ENCODE measurements around the gene OGFR. TPM values are rescaled to one million over a fixed set of nuclear protein-coding genes. Genes with fewer than 3 reads are reported as not detected.
A peak's percentile ranks its signal among the peaks of the same experiment; 100 is the strongest.

The OGFR gene
- polyA plus RNA-seq, 3 donors from 2014 or later: 21.6 to 75.3 (median 31.3) TPM

GRCh38 chr20:62813588-62813987, 9.0 kb downstream of the OGFR start:
- Mint-ChIP-seq H3K9me3 (no peaks in the 10 kb centered on the region), H3K4me3 (no peak overlapping the region), H3K4me1 (peaks cover under 1 to 6% of the 10 kb centered on the region in 2 donors), H3K27me3 (ENCODE audit: low read depth in 3 of 3) (peaks cover 0 to 13% (median 11%) of the 10 kb centered on the region in 3 donors), H3K27ac (no peak overlapping the region), H3K36me3 (peaks cover 3 to 9% (median 3%) of the 10 kb centered on the region in 3 donors)
- DNase-seq: no peak

GRCh38 chr20:62814060-62814708, 9.5 kb downstream of the OGFR start:
- Mint-ChIP-seq H3K9me3 (no peaks in the 10 kb centered on the region), H3K27me3 (ENCODE audit: low read depth in 3 of 3) (peaks cover 0 to 13% (median 11%) of the 10 kb centered on the region in 3 donors)

GRCh38 chr20:62814709-62815065, 10.1 kb downstream of the OGFR start:
- peaks cover 3 to 7% (median 3%) of the 10 kb centered on the region in 3 donors for H3K36me3 Mint-ChIP-seq
- no peaks in the 10 kb centered on the region for H3K9me3 Mint-ChIP-seq
- H3K27me3 Mint-ChIP-seq (ENCODE audit: low read depth in 3 of 3): peaks cover 0 to 13% (median 11%) of the 10 kb centered on the region in 3 donors
- H3K4me3 Mint-ChIP-seq: no peak overlapping the region
- DNase-seq: no peak
- no peak overlapping the region for H3K27ac Mint-ChIP-seq
- peaks cover 0 to 6% of the 10 kb centered on the region in 2 donors for H3K4me1 Mint-ChIP-seq

More at GRCh38 chr20:62814060-62814708, 9.5 kb downstream of the OGFR start:
- no peak for DNase-seq
- H3K4me1 Mint-ChIP-seq: peaks cover 0 to 6% of the 10 kb centered on the region in 2 donors
- H3K4me3 Mint-ChIP-seq: no peak overlapping the region
- peaks cover 3 to 9% (median 3%) of the 10 kb centered on the region in 3 donors for H3K36me3 Mint-ChIP-seq
- H3K27ac Mint-ChIP-seq: no peak overlapping the region

GRCh38 chr20:62815066-62815991, 10.7 kb downstream of the OGFR start:
- Mint-ChIP-seq H3K4me1 (peaks cover 0 to 6% of the 10 kb centered on the region in 2 donors), H3K27me3 (ENCODE audit: low read depth in 3 of 3) (peaks cover 0 to 13% (median 11%) of the 10 kb centered on the region in 3 donors), H3K4me3 (peak overlapping the region in 2 of 5 donors; percentile 41 to 49), H3K36me3 (peaks cover 3 to 4% (median 3%) of the 10 kb centered on the region in 3 donors), H3K9me3 (no peaks in the 10 kb centered on the region), H3K27ac (no peak overlapping the region)
- no peak for DNase-seq

- no peak for DNase-seq
- Mint-ChIP-seq H3K27ac (no peak overlapping the region), H3K4me1 (peaks cover 0 to 6% of the 10 kb centered on the region in 2 donors), H3K4me3 (peak overlapping the region in 3 of 5 donors; percentile 49 to 60 (median 49)), H3K36me3 (peaks cover 3 to 4% (median 3%) of the 10 kb centered on the region in 3 donors), H3K9me3 (no peaks in the 10 kb centered on the region), H3K27me3 (ENCODE audit: low read depth in 3 of 3) (peaks cover 0 to 13% (median 11%) of the 10 kb centered on the region in 3 donors)
These were observed 11.6 kb downstream of the OGFR start for GRCh38 chr20:62816031-62816883.

GRCh38 chr20:62816884-62817873, 12.5 kb downstream of the OGFR start, which contains the start of gene COL9A3:
Gene COL9A3, plus strand, starts transcription at chr20:62817050. Its CDS starts 15 bp downstream, at chr20:62817065.
- peaks cover 0 to 6% of the 10 kb centered on the region in 2 donors for H3K4me1 Mint-ChIP-seq
- no peak within 1 kb of the TSS for H3K27ac Mint-ChIP-seq
- no peaks in the 10 kb centered on the region for H3K36me3 Mint-ChIP-seq
- no peaks in the 10 kb centered on the region for H3K9me3 Mint-ChIP-seq
- H3K27me3 Mint-ChIP-seq (ENCODE audit: low read depth in 3 of 3): peaks cover 2 to 13% (median 11%) of the 10 kb centered on the region in 3 donors
- DNase-seq: no peak
- peak within 1 kb of the TSS in 3 of 5 donors; percentile 49 to 60 (median 49) for H3K4me3 Mint-ChIP-seq

- DNase-seq: no peak
- no peak overlapping the region for H3K27ac Mint-ChIP-seq
- peaks cover 2 to 13% (median 11%) of the 10 kb centered on the region in 3 donors for H3K27me3 Mint-ChIP-seq (ENCODE audit: low read depth in 3 of 3)
- H3K9me3 Mint-ChIP-seq: no peaks in the 10 kb centered on the region
- no peak overlapping the region for H3K4me3 Mint-ChIP-seq
- no peaks in the 10 kb centered on the region for H3K36me3 Mint-ChIP-seq
- H3K4me1 Mint-ChIP-seq: peaks cover 0 to 6% of the 10 kb centered on the region in 2 donors
These were observed 13.4 kb downstream of the OGFR start for GRCh38 chr20:62817975-62818591.

GRCh38 chr20:62818592-62819493, 14.2 kb downstream of the OGFR start:
- no peak overlapping the region for H3K27ac Mint-ChIP-seq
- DNase-seq: no peak
- no peak overlapping the region for H3K4me3 Mint-ChIP-seq
- peaks cover 0 to 6% of the 10 kb centered on the region in 2 donors for H3K4me1 Mint-ChIP-seq
- no peaks in the 10 kb centered on the region for H3K36me3 Mint-ChIP-seq
- H3K27me3 Mint-ChIP-seq (ENCODE audit: low read depth in 3 of 3): peaks cover 2 to 13% (median 11%) of the 10 kb centered on the region in 3 donors
- H3K9me3 Mint-ChIP-seq: no peaks in the 10 kb centered on the region

GRCh38 chr20:62819494-62820174, 15.0 kb downstream of the OGFR start:
- H3K27me3 Mint-ChIP-seq (ENCODE audit: low read depth in 3 of 3): peaks cover 2 to 13% (median 11%) of the 10 kb centered on the region in 3 donors
- no peaks in the 10 kb centered on the region for H3K36me3 Mint-ChIP-seq
- DNase-seq: no peak
- no peak overlapping the region for H3K27ac Mint-ChIP-seq
- no peak overlapping the region for H3K4me3 Mint-ChIP-seq
- H3K4me1 Mint-ChIP-seq: peaks cover 0 to 6% of the 10 kb centered on the region in 2 donors
- H3K9me3 Mint-ChIP-seq: no peaks in the 10 kb centered on the region

- Mint-ChIP-seq H3K4me3 (no peak overlapping the region), H3K27me3 (ENCODE audit: low read depth in 3 of 3) (peaks cover 2 to 7% (median 6%) of the 10 kb centered on the region in 3 donors)
These were observed 15.8 kb downstream of the OGFR start for GRCh38 chr20:62820208-62820961.

More at GRCh38 chr20:62820208-62820961, 15.8 kb downstream of the OGFR start:
- Mint-ChIP-seq H3K4me1 (peaks cover 0 to 5% of the 10 kb centered on the region in 2 donors), H3K27ac (no peak overlapping the region), H3K9me3 (no peaks in the 10 kb centered on the region), H3K36me3 (no peaks in the 10 kb centered on the region)
- no peak for DNase-seq
